Right atrium auricular region (tissue), 2 donors: ENCODE measurements around the gene FBN2. TPM values are rescaled to one million over a fixed set of nuclear protein-coding genes. Genes with fewer than 3 reads are reported as not detected.

Source experiments
- DNase-seq: peaks from one replicate; pipeline ENCODE4 v3.0.0-alpha.2; 2019; ENCODE audit warnings: low spot score
- H3K27ac ChIP-seq, 2 donors: fragments of 200-600 bp; sonication (generic); 1 replicate in 1 of 2; 2 replicates in 1 of 2; pipeline ENCODE4 v1.5.1; 2016 to 2019
- H3K27me3 ChIP-seq, 2 donors: fragments of 200-600 bp; sonication (generic); one replicate each; pipeline versions ENCODE4 v1.5.1 to v1.6.0; 2017 to 2019
- H3K36me3 ChIP-seq: fragments of 200-600 bp; sonication (generic); one replicate; pipeline ENCODE4 v1.5.1; 2016
- H3K4me1 ChIP-seq, 2 donors: fragments of 200-600 bp; sonication (generic); one replicate each; pipeline versions ENCODE4 v1.5.1 to v1.6.0; 2017 to 2019
- H3K4me3 ChIP-seq, 2 donors: fragments of 200-600 bp; sonication (generic); 1 replicate in 1 of 2; 2 replicates in 1 of 2; pipeline ENCODE4 v1.5.1; 2017 to 2019; ENCODE audit warnings: mild to moderate bottlenecking in 1 of 2, moderate library complexity in 1 of 2
- H3K9me3 ChIP-seq, 2 donors: fragments of 200-600 bp; sonication (generic); one replicate each; pipeline ENCODE4 v1.5.1; 2019
- total RNA-seq, 2 donors: library from RNA; depleted of rRNA; stranded (reverse); fragments of >200 nt; gene quantifications; one replicate each; pipeline ENCODE4 v1.1.0, GENCODE V29; 2016
- TF ChIP-seq, protein P1 (sequence below), 2 donors: fragments of 200-600 bp; sonication (generic); IDR thresholded peaks; one replicate each; pipeline ENCODE4 v1.5.1; 2019; ENCODE audit warnings: antibody characterized with exemption in 2 of 2

The FBN2 gene
- total RNA-seq, 2 donors from 2014 or later, result 1.1 to 4.6 TPM

DNA sequence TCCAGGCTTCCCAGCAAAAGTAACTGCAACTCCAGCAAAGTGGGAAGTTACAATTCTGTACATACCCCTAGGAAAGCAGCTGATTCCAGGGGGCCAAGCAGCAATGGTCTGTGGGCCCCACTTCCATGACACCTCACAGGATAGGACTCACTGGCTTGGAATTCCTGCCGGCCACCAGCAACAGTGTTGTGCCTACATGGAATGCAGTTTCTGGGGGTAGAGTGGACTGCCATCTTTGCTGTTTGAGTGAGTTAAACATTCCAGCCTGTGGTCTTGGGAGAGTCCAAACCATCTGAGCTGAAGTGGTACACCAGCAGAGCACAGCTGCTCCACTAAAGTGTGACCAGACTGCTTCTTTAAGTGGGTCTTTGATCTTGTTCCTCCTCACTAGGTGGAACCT, 13.4 kb upstream of the FBN2 start:
- no peaks in the 10 kb centered on the region for H3K36me3 ChIP-seq
- no peaks in the 10 kb centered on the region for H3K27me3 ChIP-seq
- no peak overlapping the region for H3K27ac ChIP-seq
- H3K4me1 ChIP-seq, result no peaks in the 10 kb centered on the region
- H3K9me3 ChIP-seq, result peaks cover 9 to 16% of the 10 kb centered on the region in 2 donors
- no peak for DNase-seq
- TF ChIP-seq, protein P1, sequence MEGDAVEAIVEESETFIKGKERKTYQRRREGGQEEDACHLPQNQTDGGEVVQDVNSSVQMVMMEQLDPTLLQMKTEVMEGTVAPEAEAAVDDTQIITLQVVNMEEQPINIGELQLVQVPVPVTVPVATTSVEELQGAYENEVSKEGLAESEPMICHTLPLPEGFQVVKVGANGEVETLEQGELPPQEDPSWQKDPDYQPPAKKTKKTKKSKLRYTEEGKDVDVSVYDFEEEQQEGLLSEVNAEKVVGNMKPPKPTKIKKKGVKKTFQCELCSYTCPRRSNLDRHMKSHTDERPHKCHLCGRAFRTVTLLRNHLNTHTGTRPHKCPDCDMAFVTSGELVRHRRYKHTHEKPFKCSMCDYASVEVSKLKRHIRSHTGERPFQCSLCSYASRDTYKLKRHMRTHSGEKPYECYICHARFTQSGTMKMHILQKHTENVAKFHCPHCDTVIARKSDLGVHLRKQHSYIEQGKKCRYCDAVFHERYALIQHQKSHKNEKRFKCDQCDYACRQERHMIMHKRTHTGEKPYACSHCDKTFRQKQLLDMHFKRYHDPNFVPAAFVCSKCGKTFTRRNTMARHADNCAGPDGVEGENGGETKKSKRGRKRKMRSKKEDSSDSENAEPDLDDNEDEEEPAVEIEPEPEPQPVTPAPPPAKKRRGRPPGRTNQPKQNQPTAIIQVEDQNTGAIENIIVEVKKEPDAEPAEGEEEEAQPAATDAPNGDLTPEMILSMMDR (IDR thresholded peaks at IDR 0.05), result no peak
- no peak overlapping the region for H3K4me3 ChIP-seq

DNA sequence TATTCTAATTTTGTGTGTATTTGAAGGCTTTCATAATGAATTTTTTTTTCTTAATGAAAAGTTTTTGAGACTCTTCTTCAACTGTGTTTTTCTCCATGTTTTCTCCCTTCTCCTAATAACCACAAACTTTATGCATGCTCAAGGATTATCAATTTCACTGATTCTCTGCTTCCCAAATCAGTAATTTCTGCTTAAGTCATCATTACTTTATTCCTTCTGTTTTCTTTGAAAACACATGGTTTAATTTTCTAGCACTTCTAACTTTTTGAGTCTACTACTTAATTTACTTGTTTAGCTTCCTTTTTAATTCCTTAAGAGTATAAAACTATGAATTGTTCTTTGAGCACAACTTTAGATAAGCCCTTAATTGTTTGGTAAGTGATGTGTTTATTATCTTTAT, 11.5 kb upstream of the FBN2 start:
- no peak overlapping the region for H3K27ac ChIP-seq
- no peaks in the 10 kb centered on the region for H3K27me3 ChIP-seq
- DNase-seq, result no peak
- no peak overlapping the region for H3K4me3 ChIP-seq
- peaks cover 9 to 17% of the 10 kb centered on the region in 2 donors for H3K9me3 ChIP-seq
- TF ChIP-seq, protein P1 (IDR thresholded peaks at IDR 0.05), result no peak
- H3K36me3 ChIP-seq, result no peaks in the 10 kb centered on the region
- H3K4me1 ChIP-seq, result no peaks in the 10 kb centered on the region

DNA sequence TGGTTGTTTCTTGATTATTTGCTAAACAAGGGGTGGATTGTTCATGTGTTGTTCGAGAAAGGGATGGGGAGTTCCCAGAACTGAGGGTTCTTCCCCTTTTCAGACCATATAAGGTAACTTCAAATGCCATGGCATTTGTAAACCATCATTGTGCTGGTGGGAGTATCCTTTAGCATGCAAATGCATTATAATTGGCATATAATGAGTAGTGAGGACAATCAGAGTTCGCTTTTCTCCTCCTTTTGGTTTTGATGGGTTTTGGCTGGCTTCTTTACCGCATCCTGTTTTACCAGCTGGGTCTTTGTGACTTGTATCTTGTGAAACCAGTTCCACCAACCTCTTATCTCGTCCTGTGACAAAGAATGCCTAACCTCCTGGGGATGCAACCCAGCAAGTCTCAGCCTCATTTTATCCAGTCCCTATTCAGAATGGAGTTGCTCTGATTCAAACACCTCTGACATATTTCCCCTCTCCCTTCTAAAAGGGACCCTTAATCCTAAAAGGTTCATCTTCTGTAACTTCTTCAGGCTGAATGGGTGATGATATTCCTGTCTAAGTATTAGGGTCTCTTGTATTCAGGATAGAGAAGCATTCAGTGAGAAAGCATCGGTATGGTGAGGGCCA, 8.7 kb upstream of the FBN2 start:
- H3K4me1 ChIP-seq, result no peaks in the 10 kb centered on the region
- no peak for DNase-seq

DNA sequence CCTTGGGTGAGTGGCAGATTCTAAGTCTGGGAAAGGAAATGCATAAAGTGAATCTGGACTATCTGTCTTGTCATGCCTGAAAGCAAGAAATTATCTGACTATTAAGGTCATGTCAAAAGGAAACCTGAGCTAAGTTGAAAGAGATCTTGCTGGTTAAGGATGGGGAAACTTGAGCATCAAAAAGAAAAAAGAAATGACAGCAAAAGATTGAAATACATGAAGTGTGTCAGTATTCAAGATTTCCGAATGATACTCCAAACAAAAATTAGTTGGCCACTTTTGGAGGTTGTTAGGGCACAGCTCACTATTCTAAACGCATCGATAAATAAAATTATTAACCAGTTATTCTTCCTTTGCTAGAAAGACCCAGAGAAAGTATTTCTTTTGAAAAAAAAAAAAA, 3.3 kb upstream of the FBN2 start:
- Histone ChIP-seq H3K36me3 (no peaks in the 10 kb centered on the region), H3K4me1 (peaks cover 0 to 28% of the 10 kb centered on the region in 2 donors), H3K4me3 (no peak overlapping the region), H3K9me3 (peaks cover 0 to 8% of the 10 kb centered on the region in 2 donors), H3K27ac (no peak overlapping the region), H3K27me3 (peaks cover 0 to 8% of the 10 kb centered on the region in 2 donors)
- DNase-seq, result no peak
- TF ChIP-seq, protein P1 (IDR thresholded peaks at IDR 0.05), result no peak

More for the DNA sequence above, 8.7 kb upstream of the FBN2 start:
- H3K27ac ChIP-seq, result no peak overlapping the region
- H3K9me3 ChIP-seq, result peaks cover 0 to 8% of the 10 kb centered on the region in 2 donors
- no peaks in the 10 kb centered on the region for H3K36me3 ChIP-seq
- no peak overlapping the region for H3K4me3 ChIP-seq
- no peaks in the 10 kb centered on the region for H3K27me3 ChIP-seq
- TF ChIP-seq, protein P1 (IDR thresholded peaks at IDR 0.05), result no peak

DNA sequence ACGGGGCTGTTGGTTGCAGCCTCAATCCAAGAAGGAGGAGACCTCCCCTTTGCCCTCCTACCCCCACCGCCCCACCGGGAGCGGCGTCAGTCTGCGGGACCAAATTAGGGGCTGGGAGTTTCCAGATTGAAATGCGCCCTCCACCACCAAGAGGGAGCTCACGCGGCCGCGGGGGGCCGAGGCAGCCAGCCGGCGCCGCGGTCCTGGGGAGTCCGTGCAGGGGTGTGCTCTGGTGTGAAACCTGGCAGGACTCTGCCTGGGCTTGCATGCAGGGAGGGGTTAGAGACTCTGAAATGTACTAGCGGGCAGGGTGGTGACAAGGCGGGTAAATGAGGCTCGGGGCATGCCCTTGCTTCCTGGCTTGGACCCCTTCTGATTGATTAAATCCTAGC, 989 bp upstream of the FBN2 start:
- peak overlapping the region; percentile 70 to 80 for H3K27ac ChIP-seq
- peaks cover 0 to 31% of the 10 kb centered on the region in 2 donors for H3K4me1 ChIP-seq
- no peaks in the 10 kb centered on the region for H3K36me3 ChIP-seq
- no peak for DNase-seq
- TF ChIP-seq, protein P1 (IDR thresholded peaks at IDR 0.05), result no peak
- H3K9me3 ChIP-seq, result no peaks in the 10 kb centered on the region
- H3K27me3 ChIP-seq, result peaks cover 0 to 8% of the 10 kb centered on the region in 2 donors
- H3K4me3 ChIP-seq, result peak overlapping the region; percentile 47 to 59
